Spleen (tissue), 11 donors: ENCODE measurements around the gene RAB3D. TPM values are rescaled to one million over a fixed set of nuclear protein-coding genes. Genes with fewer than 3 reads are reported as not detected.

ENCODE experiments used
- DNase-seq: peaks from one replicate; pipeline ENCODE4 v3.0.0-alpha.2; 2020
- H3K27ac ChIP-seq, 8 donors: fragments of 200-600 bp; sonication (generic) in 7 of 8; 1 replicate in 4 of 8; 2 replicates in 4 of 8; pipeline versions ENCODE4 v1.5.0 to v1.8.0; 2016 to 2021; ENCODE audit warnings: inconsistent platforms in 4 of 8, mild to moderate bottlenecking in 4 of 8, moderate library complexity in 1 of 8
- H3K27me3 ChIP-seq, 7 donors: fragments of 200-600 bp; sonication (generic) in 6 of 7; replicated peaks in 1 of 7; 1 replicate in 4 of 7; 2 replicates in 3 of 7; pipeline versions ENCODE4 v1.5.0 to v1.8.0; 2016 to 2021; ENCODE audit warnings: inconsistent platforms in 3 of 7, mild to moderate bottlenecking in 1 of 7
- H3K36me3 ChIP-seq, 6 donors: fragments of 200-600 bp; sonication (generic) in 5 of 6; 1 replicate in 4 of 6; 2 replicates in 2 of 6; pipeline versions ENCODE4 v1.5.0 to v1.8.0; 2016 to 2021; ENCODE audit warnings: inconsistent platforms in 2 of 6
- H3K4me1 ChIP-seq, 6 donors: fragments of 200-600 bp; sonication (generic) in 5 of 6; 1 replicate in 3 of 6; 2 replicates in 3 of 6; pipeline versions ENCODE4 v1.5.0 to v1.8.0; 2016 to 2021; ENCODE audit warnings: inconsistent platforms in 3 of 6
- H3K4me3 ChIP-seq, 8 donors: fragments of 200-600 bp; sonication (generic) in 7 of 8; 1 replicate in 4 of 8; 2 replicates in 4 of 8; pipeline versions ENCODE4 v1.5.0 to v1.8.0; 2016 to 2021; ENCODE audit warnings: inconsistent platforms in 4 of 8, mild to moderate bottlenecking in 4 of 8, moderate library complexity in 2 of 8
- H3K9me3 ChIP-seq, 8 donors: fragments of 200-600 bp; sonication (generic) in 7 of 8; 1 replicate in 4 of 8; 2 replicates in 4 of 8; pipeline versions ENCODE4 v1.5.0 to v1.8.0; 2016 to 2021; ENCODE audit warnings: inconsistent platforms in 4 of 8
- POLR2A ChIP-seq, 3 donors: fragments of 450-650 bp; IDR thresholded peaks; one replicate each; pipeline ENCODE4 v1.5.1; 2017; ENCODE audit warnings: antibody characterized with exemption in 3 of 3, mild to moderate bottlenecking in 1 of 3
- POLR2AphosphoS5 ChIP-seq, 3 donors: sonication (generic); formaldehyde crosslinking; IDR thresholded peaks; one replicate each; pipeline ENCODE4 v1.5.1; 2017; ENCODE audit warnings: antibody characterized with exemption in 3 of 3
- WGBS, 5 donors: extraction: QIAGEN DNeasy Blood & Tissue Kit in 3 of 5; methylation state at CpG; one replicate each; pipeline versions ENCODE4 v1.1.5 to v1.1.7; 2013 to 2018; 5-methylcytosine and 5-hydroxymethylcytosine counted together
- intact Hi-C: fragments of 100-400 bp; cut with DNase I; formaldehyde crosslinking; loops from one replicate; pipeline ENCODE4 v1.15.0; 2023; ENCODE audit warnings: low total_unique reads
- polyA plus RNA-seq, 3 donors: library from polyadenylated mRNA; stranded (reverse); fragments of 200-250 nt; gene quantifications; one replicate each; pipeline ENCODE4 v1.2.1, GENCODE V29; 2013
- total RNA-seq, 7 donors: library from RNA; depleted of rRNA in 3 of 7; stranded (reverse); fragments of >200 nt in 3 of 7; fragmentation: NEBNext Ultra II Directional in 4 of 7; extraction: Animal tissue kit (Norgen Biotek cat#: 25700) in 4 of 7; gene quantifications; one replicate each; pipeline versions ENCODE4 v1.1.0 to v1.2.1, GENCODE V29; 2016 to 2021
- TF ChIP-seq, protein P1 (sequence below), 11 experiments: fragments of 200-600 bp in 7 of 11; fragments of 450-650 bp in 4 of 11; sonication (generic) in 4 of 11; IDR thresholded peaks in 8 of 11; conservative IDR thresholded peaks in 3 of 11; 1 replicate in 7 of 11; 2 replicates in 4 of 11; pipeline versions ENCODE4 v1.4.0 to v1.8.0; 2016 to 2021; ENCODE audit warnings: antibody characterized with exemption in 11 of 11, inconsistent platforms in 4 of 11, mild to moderate bottlenecking in 1 of 11
- donor health status: healthy with polysubstance abuse.
- donor health status: DM: no; HTN: no; CAD: no; lungs with moderate emphysema.
- donor health status: DM: no; HTN: no; CAD: no.
- donor health status: Bipolar disorder and iron deficiency.
- donor health status: healthy.
- donor health status: DM: no; HTN: no; CAD: no.
- donor health status: DM: yes; HTN: yes; CAD: no.

Gene RAB3D
- total and polyA plus RNA-seq, 10 donors, result 2.5 to 51.3 (median 33.5) TPM

DNA sequence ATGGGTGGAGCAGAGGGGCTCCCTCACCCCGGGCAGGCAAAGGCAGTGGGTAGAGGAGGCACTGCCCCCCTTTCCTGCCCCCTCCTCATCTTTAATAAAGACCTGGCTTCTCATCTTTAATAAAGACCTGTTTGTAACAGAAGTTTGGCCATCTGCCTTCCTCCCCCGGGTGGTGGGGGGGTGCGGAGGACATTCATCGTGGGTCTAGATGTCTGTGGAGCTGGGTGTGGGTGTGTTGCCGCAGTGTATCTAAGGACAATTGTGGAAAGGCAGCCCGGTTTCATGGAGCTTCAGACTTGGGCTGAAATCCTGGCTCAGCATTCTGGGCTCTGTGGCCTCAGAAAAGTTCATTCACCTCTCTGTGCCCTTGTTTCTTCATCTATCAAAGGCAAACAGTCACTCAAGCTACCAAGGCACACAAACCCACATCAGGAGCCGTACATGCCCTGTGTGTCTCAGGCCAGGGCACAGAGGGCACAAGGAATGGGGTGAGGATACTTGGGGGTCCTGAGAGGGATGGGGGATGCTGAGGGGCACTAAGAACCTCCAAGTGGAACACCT lies 26.2 kb upstream of the RAB3D start:
- Histone ChIP-seq H3K4me1 (peaks cover 0 to 18% (median 5%) of the 10 kb centered on the region in 6 donors), H3K27me3 (no peaks in the 10 kb centered on the region), H3K36me3 (peaks cover 0 to 100% (median 25%) of the 10 kb centered on the region in 6 donors), H3K9me3 (no peaks in the 10 kb centered on the region), H3K27ac (no peak overlapping the region), H3K4me3 (no peak overlapping the region)
- TF ChIP-seq POLR2A (IDR thresholded peaks at IDR 0.05), result no peak
- TF ChIP-seq, protein P1, sequence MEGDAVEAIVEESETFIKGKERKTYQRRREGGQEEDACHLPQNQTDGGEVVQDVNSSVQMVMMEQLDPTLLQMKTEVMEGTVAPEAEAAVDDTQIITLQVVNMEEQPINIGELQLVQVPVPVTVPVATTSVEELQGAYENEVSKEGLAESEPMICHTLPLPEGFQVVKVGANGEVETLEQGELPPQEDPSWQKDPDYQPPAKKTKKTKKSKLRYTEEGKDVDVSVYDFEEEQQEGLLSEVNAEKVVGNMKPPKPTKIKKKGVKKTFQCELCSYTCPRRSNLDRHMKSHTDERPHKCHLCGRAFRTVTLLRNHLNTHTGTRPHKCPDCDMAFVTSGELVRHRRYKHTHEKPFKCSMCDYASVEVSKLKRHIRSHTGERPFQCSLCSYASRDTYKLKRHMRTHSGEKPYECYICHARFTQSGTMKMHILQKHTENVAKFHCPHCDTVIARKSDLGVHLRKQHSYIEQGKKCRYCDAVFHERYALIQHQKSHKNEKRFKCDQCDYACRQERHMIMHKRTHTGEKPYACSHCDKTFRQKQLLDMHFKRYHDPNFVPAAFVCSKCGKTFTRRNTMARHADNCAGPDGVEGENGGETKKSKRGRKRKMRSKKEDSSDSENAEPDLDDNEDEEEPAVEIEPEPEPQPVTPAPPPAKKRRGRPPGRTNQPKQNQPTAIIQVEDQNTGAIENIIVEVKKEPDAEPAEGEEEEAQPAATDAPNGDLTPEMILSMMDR (IDR thresholded peaks at IDR 0.05 in 8 of 11, conservative IDR thresholded peaks at IDR 0.05 in 3 of 11), result no peak
- TF ChIP-seq POLR2AphosphoS5 (IDR thresholded peaks at IDR 0.05), result no peak
- DNase-seq, result no peak
- intact Hi-C loops, result no loop called here
- 73 to 91% (median 85%) methylated on average over 6 to 7 of the region's 7 CpGs for WGBS, 5 donors

DNA sequence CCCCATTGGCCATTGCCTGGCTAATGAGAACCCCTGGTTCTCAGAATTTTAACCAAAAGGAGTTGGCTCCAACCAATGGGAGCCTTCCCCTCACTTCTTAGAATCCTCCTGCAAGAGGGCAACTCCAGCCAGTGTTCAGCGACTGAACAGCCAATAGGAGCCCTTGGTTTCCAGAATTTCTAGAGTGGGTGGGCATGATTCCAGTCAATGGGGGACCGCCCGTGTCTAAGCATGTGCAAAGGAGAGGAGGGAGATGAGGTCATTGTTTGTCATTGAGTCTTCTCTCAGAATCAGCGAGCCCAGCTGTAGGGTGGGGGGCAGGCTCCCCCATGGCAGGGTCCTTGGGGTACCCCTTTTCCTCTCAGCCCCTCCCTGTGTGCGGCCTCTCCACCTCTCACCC lies 25.5 kb upstream of the RAB3D start:
- Histone ChIP-seq H3K27me3 (no peaks in the 10 kb centered on the region), H3K27ac (no peak overlapping the region), H3K36me3 (peaks cover 0 to 98% (median 25%) of the 10 kb centered on the region in 6 donors), H3K4me1 (peaks cover 0 to 18% (median 5%) of the 10 kb centered on the region in 6 donors), H3K4me3 (no peak overlapping the region), H3K9me3 (no peaks in the 10 kb centered on the region)
- WGBS, 5 donors, result 86 to 93% (median 88%) methylated on average over 4 to 5 of the region's 5 CpGs
- intact Hi-C loops, result no loop called here
- TF ChIP-seq, protein P1 (IDR thresholded peaks at IDR 0.05 in 8 of 11, conservative IDR thresholded peaks at IDR 0.05 in 3 of 11), result no peak
- TF ChIP-seq POLR2A (IDR thresholded peaks at IDR 0.05) (no peak), POLR2AphosphoS5 (IDR thresholded peaks at IDR 0.05) (no peak)
- no peak for DNase-seq

DNA sequence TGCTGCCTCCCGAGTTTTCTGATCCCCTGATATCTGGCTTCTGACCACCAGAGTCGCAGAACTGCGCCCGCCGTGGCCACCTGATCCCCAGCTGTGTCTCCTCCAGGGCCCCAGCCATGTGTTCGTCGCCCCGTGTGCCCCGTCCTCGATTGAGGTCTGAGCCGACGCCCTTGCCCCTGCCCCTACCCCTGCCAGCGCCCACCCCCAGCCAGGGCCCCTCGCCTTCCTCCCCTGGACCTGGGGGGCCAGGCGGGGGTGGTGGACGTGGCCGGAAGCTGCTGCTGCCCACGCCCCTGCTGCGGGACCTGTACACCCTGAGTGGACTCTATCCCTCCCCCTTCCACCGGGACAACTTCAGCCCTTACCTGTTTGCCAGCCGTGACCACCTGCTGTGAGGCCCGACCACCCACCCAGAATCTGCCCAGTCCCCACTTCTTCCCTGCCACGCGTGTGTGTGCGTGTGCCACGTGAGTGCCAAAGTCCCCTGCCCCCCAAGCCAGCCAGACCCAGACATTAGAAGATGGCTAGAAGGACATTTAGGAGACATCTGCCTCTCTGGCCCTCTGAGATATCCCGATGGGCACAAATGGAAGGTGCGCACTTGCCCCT lies 24.9 kb upstream of the RAB3D start:
- Histone ChIP-seq H3K4me1 (peaks cover 0 to 18% (median 5%) of the 10 kb centered on the region in 6 donors), H3K4me3 (no peak overlapping the region), H3K36me3 (peaks cover 0 to 98% (median 25%) of the 10 kb centered on the region in 6 donors), H3K27ac (no peak overlapping the region), H3K9me3 (no peaks in the 10 kb centered on the region), H3K27me3 (no peaks in the 10 kb centered on the region)
- DNase-seq, result no peak
- intact Hi-C loops, result no loop called here
- WGBS, 5 donors, result 88 to 95% (median 94%) methylated on average over 23 to 28 of the region's 28 CpGs
- TF ChIP-seq POLR2AphosphoS5 (IDR thresholded peaks at IDR 0.05) (no peak), POLR2A (IDR thresholded peaks at IDR 0.05) (no peak)
- TF ChIP-seq, protein P1 (IDR thresholded peaks at IDR 0.05 in 8 of 11, conservative IDR thresholded peaks at IDR 0.05 in 3 of 11), result no peak

DNA sequence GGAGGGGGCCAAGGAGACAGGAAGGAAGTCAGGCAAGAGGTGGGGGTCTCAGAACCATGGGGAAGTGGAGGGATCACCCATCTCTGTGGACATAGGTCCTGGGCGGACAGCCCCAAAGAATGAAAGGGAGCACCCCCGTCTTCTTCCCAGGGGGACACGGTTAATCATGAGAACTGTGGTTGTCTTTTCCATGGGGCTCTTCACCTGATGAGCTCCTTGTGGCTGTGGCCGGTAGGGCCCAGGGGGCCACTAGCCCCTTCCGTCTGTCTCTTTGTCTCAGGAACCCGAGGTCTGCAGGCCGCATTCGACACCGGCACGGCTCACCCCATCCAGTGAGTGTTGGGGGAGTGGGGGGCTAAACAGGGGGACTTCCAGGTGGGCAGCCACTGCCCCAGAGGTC lies 24.4 kb upstream of the RAB3D start:
- intact Hi-C loops, result no loop called here
- Histone ChIP-seq H3K27ac (no peak overlapping the region), H3K4me1 (peaks cover 0 to 18% (median 5%) of the 10 kb centered on the region in 6 donors), H3K36me3 (peaks cover 0 to 98% (median 24%) of the 10 kb centered on the region in 6 donors), H3K9me3 (no peaks in the 10 kb centered on the region), H3K27me3 (no peaks in the 10 kb centered on the region), H3K4me3 (no peak overlapping the region)
- TF ChIP-seq POLR2AphosphoS5 (IDR thresholded peaks at IDR 0.05) (no peak), POLR2A (IDR thresholded peaks at IDR 0.05) (no peak)
- TF ChIP-seq, protein P1 (IDR thresholded peaks at IDR 0.05 in 8 of 11, conservative IDR thresholded peaks at IDR 0.05 in 3 of 11), result no peak
- no peak for DNase-seq
- 93 to 97% (median 95%) methylated on average over 10 of the region's 10 CpGs for WGBS, 5 donors
